ENCODE measurements around the gene BCL7B. TPM values are rescaled to one million over a fixed set of nuclear protein-coding genes. Genes with fewer than 3 reads are reported as not detected.
"Not testable (repeated sequence)": the region's sequence is repeated elsewhere in the genome, so short reads cannot be mapped to it uniquely, and the experiment has no call there.

BCL7B gene
- total RNA-seq, 1 donor from 2014 or later: 52.8 TPM

- intact Hi-C loops (cut with DNase I): no loop called here
- no peaks in the 10 kb centered on the region for H3K9me3 ChIP-seq
- no peak overlapping the region for H3K4me3 ChIP-seq
- TF ChIP-seq CTCF (IDR thresholded peaks at IDR 0.05): no peak
- H3K27me3 ChIP-seq (ENCODE audit: low read depth): peaks cover 3% of the 10 kb centered on the region
- H3K4me1 ChIP-seq: no peaks in the 10 kb centered on the region
- no peak for DNase-seq
- ATAC-seq: peak in 1 of 2 donors; percentile 9
- no peak overlapping the region for H3K27ac ChIP-seq
- H3K36me3 ChIP-seq: no peaks in the 10 kb centered on the region
Measured at GRCh38 chr7:73593207-73594045, 35.9 kb upstream of the BCL7B start.

GRCh38 chr7:73586911-73587310, 29.4 kb upstream of the BCL7B start:
- Histone ChIP-seq H3K27ac (peak overlapping the region; percentile 38), H3K4me3 (no peak overlapping the region), H3K4me1 (peaks cover 26% of the 10 kb centered on the region), H3K27me3 (ENCODE audit: low read depth) (no peaks in the 10 kb centered on the region), H3K36me3 (no peaks in the 10 kb centered on the region), H3K9me3 (no peaks in the 10 kb centered on the region)
- peak; percentile 28 for DNase-seq
- TF ChIP-seq CTCF (IDR thresholded peaks at IDR 0.05): no peak
- ATAC-seq: peak in 1 of 2 donors; percentile 2
- intact Hi-C loops (cut with DNase I): no loop called here

- ATAC-seq (no peak), DNase-seq (peak; percentile 24)
- Histone ChIP-seq H3K27ac (no peak overlapping the region), H3K9me3 (no peaks in the 10 kb centered on the region), H3K4me1 (peaks cover 34% of the 10 kb centered on the region), H3K36me3 (no peaks in the 10 kb centered on the region), H3K4me3 (no peak overlapping the region), H3K27me3 (ENCODE audit: low read depth) (no peaks in the 10 kb centered on the region)
- intact Hi-C loops (cut with DNase I): no loop called here
- no peak for TF ChIP-seq CTCF (IDR thresholded peaks at IDR 0.05)
Measured at GRCh38 chr7:73585196-73585595, 27.7 kb upstream of the BCL7B start.

GRCh38 chr7:73582664-73583202, 25.2 kb upstream of the BCL7B start:
- intact Hi-C loops (cut with DNase I): no loop called here
- DNase-seq: peak; percentile 34
- Histone ChIP-seq H3K9me3 (no peaks in the 10 kb centered on the region), H3K4me3 (no peak overlapping the region), H3K27me3 (ENCODE audit: low read depth) (no peaks in the 10 kb centered on the region), H3K27ac (no peak overlapping the region), H3K4me1 (peaks cover 42% of the 10 kb centered on the region), H3K36me3 (no peaks in the 10 kb centered on the region)
- ATAC-seq: no peak
- no peak for TF ChIP-seq CTCF (IDR thresholded peaks at IDR 0.05)

- ATAC-seq; H3K9me3 ChIP-seq; H3K4me3 ChIP-seq; H3K36me3 ChIP-seq; H3K27me3 ChIP-seq (ENCODE audit: low read depth); intact Hi-C loops (cut with DNase I); H3K27ac ChIP-seq: not testable (repeated sequence)
- DNase-seq: peak; percentile 13
- peaks cover 45% of the 10 kb centered on the region for H3K4me1 ChIP-seq
Measured at GRCh38 chr7:73581006-73581405, 23.5 kb upstream of the BCL7B start.
